ENCODE measurements around the gene EP400.
"Not testable (repeated sequence)": the region's sequence is repeated elsewhere in the genome, so short reads cannot be mapped to it uniquely, and the experiment has no call there.

EP400 gene

GRCh38 chr12:131983026-131983425, 33.3 kb downstream of the EP400 start:
- FAIRE-seq (no peak), DNase-seq (ENCODE audit: insufficient read length, low spot score) (no peak)
- no peak for TF ChIP-seq CTCF (IDR thresholded peaks at IDR 0.05; ENCODE audit: insufficient read depth, missing control alignments)

- FAIRE-seq (no peak), DNase-seq (ENCODE audit: insufficient read length, low spot score) (no peak)
- TF ChIP-seq CTCF (IDR thresholded peaks at IDR 0.05; ENCODE audit: insufficient read depth, missing control alignments) = no peak
Observed at GRCh38 chr12:131983554-131983953, 33.8 kb downstream of the EP400 start.

GRCh38 chr12:131984334-131984733, 34.6 kb downstream of the EP400 start:
- DNase-seq (ENCODE audit: insufficient read length, low spot score) (no peak), FAIRE-seq (no peak)
- no peak for TF ChIP-seq CTCF (IDR thresholded peaks at IDR 0.05; ENCODE audit: insufficient read depth, missing control alignments)

- DNase-seq (ENCODE audit: insufficient read length, low spot score) = not testable (repeated sequence)
Observed at GRCh38 chr12:131985510-131985875, 35.8 kb downstream of the EP400 start.

GRCh38 chr12:131986361-131986760, 36.6 kb downstream of the EP400 start:
- DNase-seq (ENCODE audit: insufficient read length, low spot score) = no peak
- no peak for FAIRE-seq
- no peak for TF ChIP-seq CTCF (IDR thresholded peaks at IDR 0.05; ENCODE audit: insufficient read depth, missing control alignments)

More at GRCh38 chr12:131985510-131985875, 35.8 kb downstream of the EP400 start:
- FAIRE-seq = not testable (repeated sequence)

- TF ChIP-seq CTCF (IDR thresholded peaks at IDR 0.05; ENCODE audit: insufficient read depth, missing control alignments) = no peak
- no peak for FAIRE-seq
- DNase-seq (ENCODE audit: insufficient read length, low spot score) = no peak
Observed at GRCh38 chr12:131986910-131987309, 37.2 kb downstream of the EP400 start.

GRCh38 chr12:131987552-131987951, 37.8 kb downstream of the EP400 start:
- DNase-seq (ENCODE audit: insufficient read length, low spot score) (no peak), FAIRE-seq (no peak)
- TF ChIP-seq CTCF (IDR thresholded peaks at IDR 0.05; ENCODE audit: insufficient read depth, missing control alignments) = no peak
